Subcutaneous abdominal adipose tissue (tissue), 5 donors: ENCODE measurements around the gene RTN3.
A peak's percentile ranks its signal among the peaks of the same experiment; 100 is the strongest.

ENCODE experiments used
- H3K27ac ChIP-seq: one replicate; pipeline ENCODE4 v1.7.0; 2013; ENCODE audit warnings: low read depth, mild to moderate bottlenecking, inconsistent platforms, low read length, moderate library complexity
- H3K27me3 ChIP-seq, 5 donors: one replicate each; pipeline ENCODE4 v1.7.0; 2013; ENCODE audit warnings: low read length in 5 of 5, inconsistent platforms in 1 of 5; ENCODE audit not compliant: control insufficient read depth in 5 of 5, insufficient read depth in 4 of 5
- H3K36me3 ChIP-seq, 5 donors: one replicate each; pipeline ENCODE4 v1.7.0; 2013; ENCODE audit warnings: low read length in 5 of 5; ENCODE audit not compliant: control insufficient read depth in 5 of 5, insufficient read depth in 5 of 5
- H3K4me1 ChIP-seq, 5 donors: one replicate each; pipeline ENCODE4 v1.7.0; 2013; ENCODE audit warnings: low read length in 5 of 5, mild to moderate bottlenecking in 3 of 5, moderate library complexity in 1 of 5; ENCODE audit not compliant: control insufficient read depth in 5 of 5, insufficient read depth in 5 of 5
- H3K4me3 ChIP-seq, 5 donors: one replicate each; pipeline ENCODE4 v1.7.0; 2013; ENCODE audit warnings: low read length in 5 of 5, low read depth in 1 of 5
- H3K9ac ChIP-seq, 5 donors: one replicate each; pipeline ENCODE4 v1.7.0; 2013; ENCODE audit warnings: low read length in 5 of 5, mild to moderate bottlenecking in 4 of 5, moderate library complexity in 3 of 5
- H3K9me3 ChIP-seq, 5 donors: one replicate each; pipeline ENCODE4 v1.7.0; 2013; ENCODE audit warnings: low read length in 5 of 5; ENCODE audit not compliant: control insufficient read depth in 5 of 5
- donor health status: healthy.
- donor health status: healthy.
- donor health status: healthy.
- donor health status: healthy.
- donor health status: healthy.

RTN3 gene

GRCh38 chr11:63666874-63667273 is 14.4 kb upstream of the RTN3 start:
- Histone ChIP-seq H3K27me3 (no peaks in the 10 kb centered on the region), H3K9ac (no peak overlapping the region), H3K27ac (peak overlapping the region; percentile 98), H3K4me1 (peaks cover 5 to 77% (median 71%) of the 10 kb centered on the region in 5 donors), H3K9me3 (no peaks in the 10 kb centered on the region), H3K36me3 (peaks cover 0 to 3% (median 0%) of the 10 kb centered on the region in 5 donors), H3K4me3 (no peak overlapping the region)

GRCh38 chr11:63667995-63668795 is 13.1 kb upstream of the RTN3 start:
- peaks cover 5 to 68% (median 63%) of the 10 kb centered on the region in 5 donors for H3K4me1 ChIP-seq
- H3K9me3 ChIP-seq: no peaks in the 10 kb centered on the region
- peaks cover 0 to 3% (median 0%) of the 10 kb centered on the region in 5 donors for H3K36me3 ChIP-seq
- H3K4me3 ChIP-seq: peak overlapping the region in 1 of 5 donors; percentile 17
- H3K9ac ChIP-seq: peak overlapping the region in 2 of 5 donors; percentile 35 to 41
- peak overlapping the region; percentile 98 for H3K27ac ChIP-seq
- no peaks in the 10 kb centered on the region for H3K27me3 ChIP-seq

- Histone ChIP-seq H3K36me3 (peaks cover 0 to 3% (median 0%) of the 10 kb centered on the region in 5 donors), H3K4me3 (peak overlapping the region; percentile 64 to 81 (median 78)), H3K9ac (peak overlapping the region; percentile 60 to 99 (median 88)), H3K9me3 (no peaks in the 10 kb centered on the region), H3K4me1 (peaks cover 5 to 68% (median 56%) of the 10 kb centered on the region in 5 donors), H3K27ac (peak overlapping the region; percentile 98), H3K27me3 (no peaks in the 10 kb centered on the region)
Observed at GRCh38 chr11:63670096-63670432, 11.2 kb upstream of the RTN3 start.

GRCh38 chr11:63670433-63671321 is 10.6 kb upstream of the RTN3 start:
- Histone ChIP-seq H3K9ac (peak overlapping the region; percentile 65 to 99 (median 88)), H3K9me3 (no peaks in the 10 kb centered on the region), H3K27ac (peak overlapping the region; percentile 98), H3K4me3 (peak overlapping the region; percentile 64 to 81 (median 78)), H3K4me1 (peaks cover 5 to 68% (median 56%) of the 10 kb centered on the region in 5 donors), H3K27me3 (no peaks in the 10 kb centered on the region), H3K36me3 (peaks cover 0 to 3% (median 0%) of the 10 kb centered on the region in 5 donors)

GRCh38 chr11:63671322-63672155 is 9.8 kb upstream of the RTN3 start, which contains the start of gene ATL3:
TSS of gene ATL3 (minus strand) at chr11:63671376. CDS start at chr11:63671335, 41 bp downstream.
- H3K36me3 ChIP-seq: peaks cover 0 to 3% (median 0%) of the 10 kb centered on the region in 5 donors
- no peaks in the 10 kb centered on the region for H3K27me3 ChIP-seq
- H3K4me1 ChIP-seq: peaks cover 5 to 60% (median 49%) of the 10 kb centered on the region in 5 donors
- H3K27ac ChIP-seq: peak within 1 kb of the TSS; percentile 98
- peak within 1 kb of the TSS; percentile 64 to 81 (median 78) for H3K4me3 ChIP-seq
- H3K9ac ChIP-seq: peak within 1 kb of the TSS; percentile 65 to 99 (median 88)
- no peaks in the 10 kb centered on the region for H3K9me3 ChIP-seq

GRCh38 chr11:63672156-63672463 is 9.2 kb upstream of the RTN3 start:
- no peaks in the 10 kb centered on the region for H3K27me3 ChIP-seq
- H3K9me3 ChIP-seq: no peaks in the 10 kb centered on the region
- peak overlapping the region in 4 of 5 donors; percentile 78 to 99 (median 93) for H3K9ac ChIP-seq
- H3K36me3 ChIP-seq: no peaks in the 10 kb centered on the region
- peak overlapping the region in 1 of 5 donors; percentile 79 for H3K4me3 ChIP-seq
- peak overlapping the region; percentile 98 for H3K27ac ChIP-seq
- H3K4me1 ChIP-seq: peaks cover 5 to 55% (median 44%) of the 10 kb centered on the region in 5 donors

GRCh38 chr11:63672936-63673539 is 8.3 kb upstream of the RTN3 start:
- no peak overlapping the region for H3K4me3 ChIP-seq
- H3K9ac ChIP-seq: peak overlapping the region in 1 of 5 donors; percentile 32
- H3K27ac ChIP-seq: peak overlapping the region; percentile 98
- no peaks in the 10 kb centered on the region for H3K36me3 ChIP-seq
- peaks cover 2 to 45% (median 34%) of the 10 kb centered on the region in 5 donors for H3K4me1 ChIP-seq
- no peaks in the 10 kb centered on the region for H3K27me3 ChIP-seq
- H3K9me3 ChIP-seq: no peaks in the 10 kb centered on the region

GRCh38 chr11:63673579-63673978 is 7.7 kb upstream of the RTN3 start:
- Histone ChIP-seq H3K27ac (peak overlapping the region; percentile 98), H3K4me1 (peaks cover 0 to 40% (median 30%) of the 10 kb centered on the region in 5 donors), H3K9me3 (no peaks in the 10 kb centered on the region), H3K36me3 (no peaks in the 10 kb centered on the region), H3K27me3 (no peaks in the 10 kb centered on the region), H3K4me3 (no peak overlapping the region), H3K9ac (peak overlapping the region in 1 of 5 donors; percentile 32)

- Histone ChIP-seq H3K27ac (peak overlapping the region; percentile 33), H3K9ac (peak overlapping the region in 4 of 5 donors; percentile 32 to 66 (median 40)), H3K36me3 (no peaks in the 10 kb centered on the region), H3K9me3 (no peaks in the 10 kb centered on the region), H3K27me3 (no peaks in the 10 kb centered on the region), H3K4me3 (peak overlapping the region; percentile 58 to 93 (median 77)), H3K4me1 (peaks cover 3 to 44% (median 41%) of the 10 kb centered on the region in 5 donors)
Observed at GRCh38 chr11:63680834-63681320, 423 bp upstream of the RTN3 start.
